ENCODE measurements around the gene MRPL17.

GRCh38 chr11:6717426-6717825 lies 34.3 kb upstream of the MRPL17 start:
- TF ChIP-seq CTCF (IDR thresholded peaks at IDR 0.05): no peak
- no peak for TF ChIP-seq POLR2A (IDR thresholded peaks at IDR 0.05)

Measured in esophagus squamous epithelium (tissue), 4 donors.